ENCODE measurements around the gene PAQR5. TPM values are rescaled to one million over a fixed set of nuclear protein-coding genes. Genes with fewer than 3 reads are reported as not detected.

The PAQR5 gene
- total RNA-seq, 1 experiment from 2014 or later, result 2.0 TPM

DNA sequence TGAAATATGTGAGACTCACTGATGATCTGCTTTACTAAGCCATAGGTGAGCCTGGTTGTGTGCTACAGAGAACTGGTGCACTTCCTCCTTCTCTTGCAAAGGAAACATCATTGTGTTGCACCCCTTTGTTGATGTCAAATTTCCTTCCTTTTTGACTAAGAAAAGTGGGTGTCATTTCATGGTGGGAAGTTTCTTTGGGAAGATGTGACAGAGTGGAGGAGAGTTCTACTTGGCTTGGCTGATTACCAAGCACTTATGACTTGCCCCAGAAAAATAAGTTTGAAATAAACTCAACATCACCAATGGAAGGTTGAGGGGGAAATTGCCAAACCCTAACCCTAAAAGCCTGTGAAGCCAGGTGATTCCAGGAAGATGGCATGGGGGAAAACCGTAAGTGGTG is 61.9 kb downstream of the PAQR5 start:
- TF ChIP-seq SIN3A (IDR thresholded peaks at IDR 0.05; ENCODE audit: borderline replicate concordance, insufficient read depth, low read depth, low read length), result no peak
- Histone ChIP-seq H3K36me3 (ENCODE audit: control insufficient read depth, insufficient read depth, low read length) (no peaks in the 10 kb centered on the region), H3K9me3 (ENCODE audit: control insufficient read depth, insufficient read depth, low read depth, low read length) (no peaks in the 10 kb centered on the region), H3K4me1 (ENCODE audit: control insufficient read depth, insufficient read depth, low read length) (no peaks in the 10 kb centered on the region), H3K27ac (ENCODE audit: low read length) (no peak overlapping the region), H3K27me3 (ENCODE audit: control insufficient read depth, insufficient read depth, low read length) (no peaks in the 10 kb centered on the region), H3K4me3 (ENCODE audit: low read depth in 2 of 2, low read length in 2 of 2) (no peak overlapping the region)
- ATAC-seq (no peak), DNase-seq (ENCODE audit: low read depth, low spot score) (no peak)
- in situ Hi-C loops (cut with HindIII; ENCODE audit: low pct_unique_long_range_greater_than_20kb, low sequenced_read_pairs) (no loop called here), intact Hi-C loops (cut with micrococcal nuclease; ENCODE audit: unreplicated experiment) (no loop called here)
- ChIA-PET CTCF (no interaction called here), POLR2A (no interaction called here)
- no TSS peak for BruUV-seq (replicated peaks)

DNA sequence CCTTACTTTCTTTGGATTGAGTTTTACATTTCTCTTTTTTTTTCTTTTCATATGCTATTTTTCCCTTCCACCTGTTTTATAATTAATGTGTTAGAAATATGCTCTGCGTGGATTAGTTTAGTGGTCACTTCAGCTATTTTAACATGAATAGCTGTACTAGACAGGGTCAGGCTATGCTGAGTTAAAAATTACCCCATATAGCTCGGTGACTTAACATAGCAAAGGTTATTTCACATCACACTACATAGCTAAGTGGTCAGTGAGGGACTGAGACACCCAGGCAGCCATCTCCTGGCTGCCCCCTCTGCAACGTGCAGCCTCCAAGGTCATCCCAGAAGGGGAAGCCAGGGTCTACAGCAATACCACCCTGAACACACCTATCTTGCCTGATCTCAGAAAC is 68.5 kb downstream of the PAQR5 start:
- POLR2A ChIA-PET, result no interaction called here
- ATAC-seq, result no peak

DNA sequence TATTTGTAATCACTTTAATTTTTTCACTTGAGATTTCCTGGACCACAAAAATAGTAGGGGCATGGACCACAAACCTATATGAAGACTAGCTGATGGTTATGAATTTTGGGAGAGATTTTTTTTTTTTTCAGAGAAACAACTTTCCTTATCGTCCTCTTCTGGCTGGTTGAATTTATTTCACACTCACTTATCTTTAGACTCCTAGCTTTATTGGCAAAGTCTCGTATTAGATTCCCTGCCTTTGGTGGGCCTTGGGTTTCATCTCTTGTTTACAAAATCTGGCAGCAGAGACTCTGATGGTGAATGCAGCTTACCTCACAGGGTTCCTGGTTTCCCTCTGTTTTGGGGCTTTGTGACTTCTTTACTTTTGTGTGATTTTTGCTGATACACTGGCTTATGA is 70.9 kb downstream of the PAQR5 start:
- Histone ChIP-seq H3K4me1 (ENCODE audit: control insufficient read depth, insufficient read depth, low read length) (no peaks in the 10 kb centered on the region), H3K4me3 (ENCODE audit: low read depth in 2 of 2, low read length in 2 of 2) (no peak overlapping the region), H3K36me3 (ENCODE audit: control insufficient read depth, insufficient read depth, low read length) (no peaks in the 10 kb centered on the region), H3K27me3 (ENCODE audit: control insufficient read depth, insufficient read depth, low read length) (no peaks in the 10 kb centered on the region), H3K27ac (ENCODE audit: low read length) (no peak overlapping the region), H3K9me3 (ENCODE audit: control insufficient read depth, insufficient read depth, low read depth, low read length) (no peaks in the 10 kb centered on the region)
- TF ChIP-seq, protein P1, sequence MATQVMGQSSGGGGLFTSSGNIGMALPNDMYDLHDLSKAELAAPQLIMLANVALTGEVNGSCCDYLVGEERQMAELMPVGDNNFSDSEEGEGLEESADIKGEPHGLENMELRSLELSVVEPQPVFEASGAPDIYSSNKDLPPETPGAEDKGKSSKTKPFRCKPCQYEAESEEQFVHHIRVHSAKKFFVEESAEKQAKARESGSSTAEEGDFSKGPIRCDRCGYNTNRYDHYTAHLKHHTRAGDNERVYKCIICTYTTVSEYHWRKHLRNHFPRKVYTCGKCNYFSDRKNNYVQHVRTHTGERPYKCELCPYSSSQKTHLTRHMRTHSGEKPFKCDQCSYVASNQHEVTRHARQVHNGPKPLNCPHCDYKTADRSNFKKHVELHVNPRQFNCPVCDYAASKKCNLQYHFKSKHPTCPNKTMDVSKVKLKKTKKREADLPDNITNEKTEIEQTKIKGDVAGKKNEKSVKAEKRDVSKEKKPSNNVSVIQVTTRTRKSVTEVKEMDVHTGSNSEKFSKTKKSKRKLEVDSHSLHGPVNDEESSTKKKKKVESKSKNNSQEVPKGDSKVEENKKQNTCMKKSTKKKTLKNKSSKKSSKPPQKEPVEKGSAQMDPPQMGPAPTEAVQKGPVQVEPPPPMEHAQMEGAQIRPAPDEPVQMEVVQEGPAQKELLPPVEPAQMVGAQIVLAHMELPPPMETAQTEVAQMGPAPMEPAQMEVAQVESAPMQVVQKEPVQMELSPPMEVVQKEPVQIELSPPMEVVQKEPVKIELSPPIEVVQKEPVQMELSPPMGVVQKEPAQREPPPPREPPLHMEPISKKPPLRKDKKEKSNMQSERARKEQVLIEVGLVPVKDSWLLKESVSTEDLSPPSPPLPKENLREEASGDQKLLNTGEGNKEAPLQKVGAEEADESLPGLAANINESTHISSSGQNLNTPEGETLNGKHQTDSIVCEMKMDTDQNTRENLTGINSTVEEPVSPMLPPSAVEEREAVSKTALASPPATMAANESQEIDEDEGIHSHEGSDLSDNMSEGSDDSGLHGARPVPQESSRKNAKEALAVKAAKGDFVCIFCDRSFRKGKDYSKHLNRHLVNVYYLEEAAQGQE (IDR thresholded peaks at IDR 0.05; ENCODE audit: insufficient read depth in 1 of 2, low read depth in 2 of 2, low read length in 1 of 2), result no peak
- no peak for TF ChIP-seq SIN3A (IDR thresholded peaks at IDR 0.05; ENCODE audit: borderline replicate concordance, insufficient read depth, low read depth, low read length)
- no peak for TF ChIP-seq TCF7L2 (IDR thresholded peaks at IDR 0.05; ENCODE audit: low read depth, low read length)
- TF ChIP-seq, protein P2, sequence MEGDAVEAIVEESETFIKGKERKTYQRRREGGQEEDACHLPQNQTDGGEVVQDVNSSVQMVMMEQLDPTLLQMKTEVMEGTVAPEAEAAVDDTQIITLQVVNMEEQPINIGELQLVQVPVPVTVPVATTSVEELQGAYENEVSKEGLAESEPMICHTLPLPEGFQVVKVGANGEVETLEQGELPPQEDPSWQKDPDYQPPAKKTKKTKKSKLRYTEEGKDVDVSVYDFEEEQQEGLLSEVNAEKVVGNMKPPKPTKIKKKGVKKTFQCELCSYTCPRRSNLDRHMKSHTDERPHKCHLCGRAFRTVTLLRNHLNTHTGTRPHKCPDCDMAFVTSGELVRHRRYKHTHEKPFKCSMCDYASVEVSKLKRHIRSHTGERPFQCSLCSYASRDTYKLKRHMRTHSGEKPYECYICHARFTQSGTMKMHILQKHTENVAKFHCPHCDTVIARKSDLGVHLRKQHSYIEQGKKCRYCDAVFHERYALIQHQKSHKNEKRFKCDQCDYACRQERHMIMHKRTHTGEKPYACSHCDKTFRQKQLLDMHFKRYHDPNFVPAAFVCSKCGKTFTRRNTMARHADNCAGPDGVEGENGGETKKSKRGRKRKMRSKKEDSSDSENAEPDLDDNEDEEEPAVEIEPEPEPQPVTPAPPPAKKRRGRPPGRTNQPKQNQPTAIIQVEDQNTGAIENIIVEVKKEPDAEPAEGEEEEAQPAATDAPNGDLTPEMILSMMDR (IDR thresholded peaks at IDR 0.05), result no peak
- no peak for TF ChIP-seq POLR2AphosphoS5 (IDR thresholded peaks at IDR 0.05; ENCODE audit: low read depth, low read length)
- DNase-seq (ENCODE audit: low read depth, low spot score) (no peak), ATAC-seq (no peak)
- CTCF ChIA-PET, result no interaction called here
- POLR2A ChIA-PET, result interaction anchor here (0.7 kb wide), 1 partner anchor 770 kb away, joined by 4 read pairs; no protein-coding TSS in a partner anchor
- in situ Hi-C loops (cut with HindIII; ENCODE audit: low pct_unique_long_range_greater_than_20kb, low sequenced_read_pairs) (no loop called here), intact Hi-C loops (cut with micrococcal nuclease; ENCODE audit: unreplicated experiment) (no loop called here)
- no TSS peak for BruUV-seq (replicated peaks)

More for the DNA sequence above, 68.5 kb downstream of the PAQR5 start:
- BruUV-seq (replicated peaks), result no TSS peak
- in situ Hi-C loops (cut with HindIII; ENCODE audit: low pct_unique_long_range_greater_than_20kb, low sequenced_read_pairs) (no loop called here), intact Hi-C loops (cut with micrococcal nuclease; ENCODE audit: unreplicated experiment) (no loop called here)
- TF ChIP-seq SIN3A (IDR thresholded peaks at IDR 0.05; ENCODE audit: borderline replicate concordance, insufficient read depth, low read depth, low read length), result no peak
- TF ChIP-seq TCF7L2 (IDR thresholded peaks at IDR 0.05; ENCODE audit: low read depth, low read length), result no peak
- TF ChIP-seq, protein P1 (IDR thresholded peaks at IDR 0.05; ENCODE audit: insufficient read depth in 1 of 2, low read depth in 2 of 2, low read length in 1 of 2), result no peak
- TF ChIP-seq POLR2AphosphoS5 (IDR thresholded peaks at IDR 0.05; ENCODE audit: low read depth, low read length), result no peak
- TF ChIP-seq, protein P2 (IDR thresholded peaks at IDR 0.05), result no peak
- Histone ChIP-seq H3K9me3 (ENCODE audit: control insufficient read depth, insufficient read depth, low read depth, low read length) (no peaks in the 10 kb centered on the region), H3K4me1 (ENCODE audit: control insufficient read depth, insufficient read depth, low read length) (no peaks in the 10 kb centered on the region), H3K27me3 (ENCODE audit: control insufficient read depth, insufficient read depth, low read length) (no peaks in the 10 kb centered on the region), H3K4me3 (ENCODE audit: low read depth in 2 of 2, low read length in 2 of 2) (no peak overlapping the region), H3K36me3 (ENCODE audit: control insufficient read depth, insufficient read depth, low read length) (no peaks in the 10 kb centered on the region), H3K27ac (ENCODE audit: low read length) (no peak overlapping the region)
- CTCF ChIA-PET, result no interaction called here
- no peak for DNase-seq (ENCODE audit: low read depth, low spot score)
